Measurements from ENCODE around the gene LBX2. TPM values are rescaled to one million over a fixed set of nuclear protein-coding genes. Genes with fewer than 3 reads are reported as not detected.

Gene LBX2
- total and polyA plus RNA-seq, 2 donors (not counting 1 experiment from before 2014, with no cell fraction given) = 0.52 to 3.0 TPM

- Histone ChIP-seq H3K79me2 (ENCODE audit: control insufficient read depth, insufficient read depth, low read length) (no peaks in the 10 kb centered on the region), H4K20me1 (ENCODE audit: control insufficient read depth, extremely low read depth, insufficient read depth, low read length) (no peaks in the 10 kb centered on the region), H3K9ac (ENCODE audit: insufficient read depth, low read length) (no peak overlapping the region), H2AFZ (ENCODE audit: low read length) (no peak overlapping the region), H3K36me3 (ENCODE audit: control insufficient read depth, insufficient read depth, low read length) (no peaks in the 10 kb centered on the region), H3K4me2 (ENCODE audit: extremely low read depth, insufficient read depth, low read length) (no peak overlapping the region), H3K9me3 (ENCODE audit: control insufficient read depth, insufficient read depth, low read depth, low read length) (no peaks in the 10 kb centered on the region), H3K4me3 (replicated peaks in 1 of 4; ENCODE audit: control extremely low read depth in 1 of 4, insufficient read depth in 1 of 4, low read depth in 3 of 4, low read length in 4 of 4) (no peak overlapping the region), H3K27me3 (ENCODE audit: control insufficient read depth, insufficient read depth, low read length) (no peaks in the 10 kb centered on the region), H3K4me1 (ENCODE audit: control insufficient read depth, extremely low read depth, insufficient read depth, low read length) (peaks cover 3% of the 10 kb centered on the region), H3K27ac (ENCODE audit: insufficient read depth, low read length) (no peak overlapping the region)
- no peak for DNase-seq (ENCODE audit: low read depth in 2 of 2)
- TF ChIP-seq CTCF (conservative IDR thresholded peaks at IDR 0.05 in 1 of 2, IDR thresholded peaks at IDR 0.05 in 1 of 2; ENCODE audit: low read depth in 1 of 2, low read length in 2 of 2) = no peak
- no peak for TF ChIP-seq EZH2 (IDR thresholded peaks at IDR 0.05; ENCODE audit: low read length, missing control alignments)
These were observed 45.2 kb upstream of the LBX2 start for GRCh38 chr2:74544634-74545033.

GRCh38 chr2:74542978-74543377 lies 43.6 kb upstream of the LBX2 start:
- no peak overlapping the region for H3K27ac ChIP-seq (ENCODE audit: insufficient read depth, low read length)
- no peak overlapping the region for H3K4me3 ChIP-seq (replicated peaks in 1 of 4; ENCODE audit: control extremely low read depth in 1 of 4, insufficient read depth in 1 of 4, low read depth in 3 of 4, low read length in 4 of 4)
- H3K9me3 ChIP-seq (ENCODE audit: control insufficient read depth, insufficient read depth, low read depth, low read length) = no peaks in the 10 kb centered on the region
- no peaks in the 10 kb centered on the region for H3K27me3 ChIP-seq (ENCODE audit: control insufficient read depth, insufficient read depth, low read length)
- no peaks in the 10 kb centered on the region for H3K4me1 ChIP-seq (ENCODE audit: control insufficient read depth, extremely low read depth, insufficient read depth, low read length)
- DNase-seq (ENCODE audit: low read depth in 2 of 2) = no peak
- H3K9ac ChIP-seq (ENCODE audit: insufficient read depth, low read length) = no peak overlapping the region
- H3K79me2 ChIP-seq (ENCODE audit: control insufficient read depth, insufficient read depth, low read length) = no peaks in the 10 kb centered on the region
- H4K20me1 ChIP-seq (ENCODE audit: control insufficient read depth, extremely low read depth, insufficient read depth, low read length) = no peaks in the 10 kb centered on the region
- H3K4me2 ChIP-seq (ENCODE audit: extremely low read depth, insufficient read depth, low read length) = no peak overlapping the region
- no peak overlapping the region for H2AFZ ChIP-seq (ENCODE audit: low read length)
- TF ChIP-seq EZH2 (IDR thresholded peaks at IDR 0.05; ENCODE audit: low read length, missing control alignments) (no peak), CTCF (conservative IDR thresholded peaks at IDR 0.05 in 1 of 2, IDR thresholded peaks at IDR 0.05 in 1 of 2; ENCODE audit: low read depth in 1 of 2, low read length in 2 of 2) (no peak)
- no peaks in the 10 kb centered on the region for H3K36me3 ChIP-seq (ENCODE audit: control insufficient read depth, insufficient read depth, low read length)

GRCh38 chr2:74540291-74540690 lies 40.9 kb upstream of the LBX2 start:
- Histone ChIP-seq H3K4me1 (ENCODE audit: control insufficient read depth, extremely low read depth, insufficient read depth, low read length) (no peaks in the 10 kb centered on the region), H3K79me2 (ENCODE audit: control insufficient read depth, insufficient read depth, low read length) (no peaks in the 10 kb centered on the region), H2AFZ (ENCODE audit: low read length) (no peak overlapping the region), H4K20me1 (ENCODE audit: control insufficient read depth, extremely low read depth, insufficient read depth, low read length) (no peaks in the 10 kb centered on the region), H3K4me2 (ENCODE audit: extremely low read depth, insufficient read depth, low read length) (no peak overlapping the region), H3K4me3 (replicated peaks in 1 of 4; ENCODE audit: control extremely low read depth in 1 of 4, insufficient read depth in 1 of 4, low read depth in 3 of 4, low read length in 4 of 4) (no peak overlapping the region), H3K36me3 (ENCODE audit: control insufficient read depth, insufficient read depth, low read length) (no peaks in the 10 kb centered on the region), H3K27ac (ENCODE audit: insufficient read depth, low read length) (no peak overlapping the region), H3K9me3 (ENCODE audit: control insufficient read depth, insufficient read depth, low read depth, low read length) (no peaks in the 10 kb centered on the region), H3K9ac (ENCODE audit: insufficient read depth, low read length) (no peak overlapping the region), H3K27me3 (ENCODE audit: control insufficient read depth, insufficient read depth, low read length) (peaks cover 2% of the 10 kb centered on the region)
- TF ChIP-seq EZH2 (IDR thresholded peaks at IDR 0.05; ENCODE audit: low read length, missing control alignments) = no peak
- TF ChIP-seq CTCF (conservative IDR thresholded peaks at IDR 0.05 in 1 of 2, IDR thresholded peaks at IDR 0.05 in 1 of 2; ENCODE audit: low read depth in 1 of 2, low read length in 2 of 2) = no peak
- no peak for DNase-seq (ENCODE audit: low read depth in 2 of 2)
